Transverse colon (tissue), 4 donors: ENCODE results near the gene TAX1BP1.

Experiments used
- EP300 ChIP-seq: sonication (generic); formaldehyde crosslinking; IDR thresholded peaks from one replicate; pipeline ENCODE4 v1.6.1; 2017; ENCODE audit warnings: antibody characterized with exemption, low read depth
- POLR2A ChIP-seq: fragments of 450-650 bp; IDR thresholded peaks from one replicate; pipeline ENCODE4 v1.6.1; 2016; ENCODE audit warnings: antibody characterized with exemption, mild to moderate bottlenecking, moderate library complexity
- POLR2AphosphoS5 ChIP-seq, 3 donors: sonication (generic); formaldehyde crosslinking; IDR thresholded peaks; one replicate each; pipeline ENCODE4 v1.6.1; 2016; ENCODE audit warnings: antibody characterized with exemption in 3 of 3
- TF ChIP-seq, protein P1 (sequence below), 5 experiments: fragments of 200-600 bp in 3 of 5; fragments of 450-650 bp in 2 of 5; sonication (generic) in 3 of 5; IDR thresholded peaks; 1 replicate in 2 of 5; 2 replicates in 3 of 5; pipeline ENCODE4 v1.5.1; 2016 to 2017; ENCODE audit warnings: antibody characterized with exemption in 5 of 5, inconsistent platforms in 3 of 5, mild to moderate bottlenecking in 2 of 5, moderate library complexity in 1 of 5

DNA sequence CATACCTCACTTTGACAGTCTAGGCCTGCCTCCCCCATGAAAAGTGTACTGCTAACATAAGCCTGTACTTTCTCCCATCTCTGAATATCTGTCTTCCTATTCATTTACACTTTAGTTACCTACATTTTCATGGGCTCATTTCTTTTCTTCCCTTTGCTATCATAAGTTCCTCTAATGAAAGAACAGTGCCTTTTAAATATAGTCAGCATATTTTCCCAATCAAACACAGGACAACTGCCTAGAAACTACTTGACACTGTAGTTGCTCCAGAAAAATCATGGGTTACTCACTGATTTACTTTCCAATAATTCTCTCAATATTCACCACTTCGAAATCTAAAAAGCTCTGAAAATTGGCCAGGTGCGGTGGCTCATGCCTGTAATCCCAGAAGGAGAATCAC lies 2.8 kb upstream of the TAX1BP1 start:
- TF ChIP-seq POLR2AphosphoS5 (IDR thresholded peaks at IDR 0.05) (no peak), POLR2A (no peak), EP300 (no peak)
- TF ChIP-seq, protein P1, sequence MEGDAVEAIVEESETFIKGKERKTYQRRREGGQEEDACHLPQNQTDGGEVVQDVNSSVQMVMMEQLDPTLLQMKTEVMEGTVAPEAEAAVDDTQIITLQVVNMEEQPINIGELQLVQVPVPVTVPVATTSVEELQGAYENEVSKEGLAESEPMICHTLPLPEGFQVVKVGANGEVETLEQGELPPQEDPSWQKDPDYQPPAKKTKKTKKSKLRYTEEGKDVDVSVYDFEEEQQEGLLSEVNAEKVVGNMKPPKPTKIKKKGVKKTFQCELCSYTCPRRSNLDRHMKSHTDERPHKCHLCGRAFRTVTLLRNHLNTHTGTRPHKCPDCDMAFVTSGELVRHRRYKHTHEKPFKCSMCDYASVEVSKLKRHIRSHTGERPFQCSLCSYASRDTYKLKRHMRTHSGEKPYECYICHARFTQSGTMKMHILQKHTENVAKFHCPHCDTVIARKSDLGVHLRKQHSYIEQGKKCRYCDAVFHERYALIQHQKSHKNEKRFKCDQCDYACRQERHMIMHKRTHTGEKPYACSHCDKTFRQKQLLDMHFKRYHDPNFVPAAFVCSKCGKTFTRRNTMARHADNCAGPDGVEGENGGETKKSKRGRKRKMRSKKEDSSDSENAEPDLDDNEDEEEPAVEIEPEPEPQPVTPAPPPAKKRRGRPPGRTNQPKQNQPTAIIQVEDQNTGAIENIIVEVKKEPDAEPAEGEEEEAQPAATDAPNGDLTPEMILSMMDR (IDR thresholded peaks at IDR 0.05), result no peak
